SK-N-SH treated with all-trans-retinoic acid at 6 μM for 48 hours (cell line): ENCODE measurements around the gene TOMM34.

ENCODE experiments used
- ATAC-seq: fragments of 200-7000 bp; cut with Tn5 transposase; 3 replicates; pipeline ENCODE4 v1.9.1; 2020; ENCODE audit warnings: mild to moderate bottlenecking, moderate library complexity
- ARNTL ChIP-seq: fragments of 450-650 bp; formaldehyde crosslinking; IDR thresholded peaks from 2 replicates; pipeline ENCODE4 v1.5.0; 2020; ENCODE audit warnings: low read depth, mild to moderate bottlenecking, moderate library complexity, borderline replicate concordance
- BACH2 ChIP-seq: fragments of 250-450 bp; sonication (Bioruptor Pico); IDR thresholded peaks from 2 replicates; pipeline ENCODE4 v1.9.0; 2021; ENCODE audit warnings: mild to moderate bottlenecking, borderline replicate concordance
- ESRRG ChIP-seq: fragments of 250-450 bp; sonication (Bioruptor Pico); IDR thresholded peaks from 2 replicates; pipeline ENCODE4 v1.6.1; 2021; ENCODE audit warnings: mild to moderate bottlenecking
- ISL1 ChIP-seq: fragments of 250-450 bp; sonication (Bioruptor Pico); IDR thresholded peaks from 2 replicates; pipeline ENCODE4 v2.1.2; 2022; ENCODE audit warnings: mild to moderate bottlenecking, moderate library complexity
- OSR1 ChIP-seq: fragments of 250-450 bp; sonication (Bioruptor Pico); IDR thresholded peaks from 2 replicates; pipeline ENCODE4 v1.8.0; 2022; ENCODE audit warnings: moderate library complexity, mild to moderate bottlenecking, inconsistent platforms
- POU6F1 ChIP-seq: fragments of 250-450 bp; sonication (Bioruptor Pico); IDR thresholded peaks from 2 replicates; pipeline ENCODE4 v1.8.0; 2021; ENCODE audit warnings: low read depth, mild to moderate bottlenecking, moderate library complexity, borderline replicate concordance
- PPARA ChIP-seq: fragments of 250-450 bp; sonication (Bioruptor Pico); IDR thresholded peaks from 2 replicates; pipeline ENCODE4 v1.5.0; 2020; ENCODE audit warnings: mild to moderate bottlenecking, borderline replicate concordance
- RARB ChIP-seq: fragments of 250-450 bp; sonication (Bioruptor Pico); IDR thresholded peaks from 2 replicates; pipeline ENCODE4 v1.8.0; 2021; ENCODE audit warnings: mild to moderate bottlenecking, moderate library complexity
- SNAI2 ChIP-seq: fragments of 250-450 bp; sonication (Bioruptor Pico); IDR thresholded peaks from 2 replicates; pipeline ENCODE4 v1.5.0; 2020; ENCODE audit warnings: mild to moderate bottlenecking, moderate library complexity
- TCF4 ChIP-seq: fragments of 250-450 bp; sonication (Bioruptor Pico); IDR thresholded peaks from 2 replicates; pipeline ENCODE4 v1.8.0; 2021; ENCODE audit warnings: mild to moderate bottlenecking, moderate library complexity, borderline replicate concordance
- TOX ChIP-seq: fragments of 250-450 bp; sonication (Bioruptor Pico); IDR thresholded peaks from 2 replicates; pipeline ENCODE4 v1.8.0; 2021; ENCODE audit warnings: mild to moderate bottlenecking, moderate library complexity, borderline replicate concordance
- ZFP30 ChIP-seq: fragments of 450-650 bp; formaldehyde crosslinking; IDR thresholded peaks from 2 replicates; pipeline ENCODE4 v1.5.0; 2022; ENCODE audit warnings: mild to moderate bottlenecking, moderate library complexity
- ZNF565 ChIP-seq: fragments of 450-650 bp; formaldehyde crosslinking; conservative IDR thresholded peaks from 2 replicates; pipeline ENCODE4 v1.5.0; 2020; ENCODE audit warnings: low read depth, mild to moderate bottlenecking, moderate library complexity
- ZNF70 ChIP-seq: fragments of 450-650 bp; formaldehyde crosslinking; IDR thresholded peaks from 2 replicates; pipeline ENCODE4 v1.5.0; 2020; ENCODE audit warnings: mild to moderate bottlenecking, moderate library complexity
- ZNF8 ChIP-seq: fragments of 450-650 bp; formaldehyde crosslinking; IDR thresholded peaks from 2 replicates; pipeline ENCODE4 v1.5.0; 2020; ENCODE audit warnings: mild to moderate bottlenecking, moderate library complexity
- TF ChIP-seq, protein P1 (sequence below): fragments of 250-450 bp; sonication (Bioruptor Pico); IDR thresholded peaks from 2 replicates; pipeline ENCODE4 v1.5.1; 2021; ENCODE audit warnings: mild to moderate bottlenecking, moderate library complexity
- TF ChIP-seq, protein P2 (sequence below): fragments of 250-450 bp; sonication (Bioruptor Pico); IDR thresholded peaks from 2 replicates; pipeline ENCODE4 v1.8.0; 2020; ENCODE audit warnings: mild to moderate bottlenecking, moderate library complexity, borderline replicate concordance

Gene TOMM34

DNA sequence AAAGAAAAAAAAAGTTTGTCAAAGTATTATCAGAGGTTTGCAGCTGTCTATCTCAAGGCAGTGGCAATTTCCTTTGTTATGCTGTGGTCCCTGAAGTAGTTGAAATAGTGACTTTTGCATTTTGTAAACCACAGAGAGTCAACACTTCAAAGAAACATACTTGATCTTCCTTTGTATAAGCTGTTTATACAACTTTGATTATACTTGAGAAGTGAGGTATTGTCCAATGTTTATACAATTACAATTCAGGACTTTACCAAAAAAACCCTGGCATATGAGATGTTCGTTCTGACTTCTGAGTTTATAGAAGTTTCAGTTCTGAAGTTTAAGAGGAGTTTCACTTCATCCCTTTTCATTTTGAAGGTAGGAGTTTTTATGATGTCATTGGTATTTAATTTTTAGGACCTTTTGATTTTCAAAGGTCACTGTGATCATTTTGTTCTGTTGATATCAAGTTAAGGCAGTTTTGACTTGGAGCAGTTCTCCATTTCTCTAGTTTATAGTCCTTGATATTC, 10.1 kb upstream of the TOMM34 start:
- no peak for ATAC-seq
- no peak for TF ChIP-seq ARNTL (CRISPR knock-in tag)
- TF ChIP-seq RARB (CRISPR knock-in tag) = no peak
- no peak for TF ChIP-seq POU6F1 (CRISPR knock-in tag)
- TF ChIP-seq OSR1 (CRISPR knock-in tag) = no peak

DNA sequence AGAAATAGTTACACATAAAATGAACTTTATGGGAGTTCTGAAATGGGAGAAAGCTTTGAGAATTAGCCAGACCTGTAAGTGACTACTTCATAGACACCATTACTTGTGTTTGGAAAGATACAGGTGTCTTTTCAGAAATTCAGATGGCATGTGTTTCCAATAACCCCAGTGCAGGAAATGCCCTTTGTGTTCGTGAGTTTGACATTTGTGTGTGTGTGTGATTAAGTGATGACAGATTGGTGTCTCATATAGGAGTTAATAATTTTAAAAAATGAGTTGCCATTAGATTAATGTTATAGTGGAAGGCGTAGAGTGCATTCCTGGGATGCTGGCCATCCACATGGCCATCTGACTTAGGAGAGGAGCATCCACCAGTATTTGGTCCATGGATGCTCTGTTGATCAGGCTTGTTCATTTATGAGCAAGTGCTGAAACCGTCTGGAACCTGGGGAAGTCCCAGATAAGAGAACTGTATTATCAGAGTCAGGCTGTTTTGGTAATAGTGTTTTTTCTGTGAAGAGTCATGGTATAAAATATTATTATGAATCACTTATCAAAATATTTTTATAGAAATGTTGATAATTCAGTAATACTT, 9.2 kb upstream of the TOMM34 start:
- ATAC-seq = no peak
- no peak for TF ChIP-seq ZNF70 (CRISPR knock-in tag)
- TF ChIP-seq, protein P1, sequence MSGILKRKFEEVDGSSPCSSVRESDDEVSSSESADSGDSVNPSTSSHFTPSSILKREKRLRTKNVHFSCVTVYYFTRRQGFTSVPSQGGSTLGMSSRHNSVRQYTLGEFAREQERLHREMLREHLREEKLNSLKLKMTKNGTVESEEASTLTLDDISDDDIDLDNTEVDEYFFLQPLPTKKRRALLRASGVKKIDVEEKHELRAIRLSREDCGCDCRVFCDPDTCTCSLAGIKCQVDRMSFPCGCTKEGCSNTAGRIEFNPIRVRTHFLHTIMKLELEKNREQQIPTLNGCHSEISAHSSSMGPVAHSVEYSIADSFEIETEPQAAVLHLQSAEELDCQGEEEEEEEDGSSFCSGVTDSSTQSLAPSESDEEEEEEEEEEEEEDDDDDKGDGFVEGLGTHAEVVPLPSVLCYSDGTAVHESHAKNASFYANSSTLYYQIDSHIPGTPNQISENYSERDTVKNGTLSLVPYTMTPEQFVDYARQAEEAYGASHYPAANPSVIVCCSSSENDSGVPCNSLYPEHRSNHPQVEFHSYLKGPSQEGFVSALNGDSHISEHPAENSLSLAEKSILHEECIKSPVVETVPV (CRISPR knock-in tag) = no peak
- no peak for TF ChIP-seq ZFP30
- TF ChIP-seq ISL1 (CRISPR knock-in tag) = peak; percentile 59

DNA sequence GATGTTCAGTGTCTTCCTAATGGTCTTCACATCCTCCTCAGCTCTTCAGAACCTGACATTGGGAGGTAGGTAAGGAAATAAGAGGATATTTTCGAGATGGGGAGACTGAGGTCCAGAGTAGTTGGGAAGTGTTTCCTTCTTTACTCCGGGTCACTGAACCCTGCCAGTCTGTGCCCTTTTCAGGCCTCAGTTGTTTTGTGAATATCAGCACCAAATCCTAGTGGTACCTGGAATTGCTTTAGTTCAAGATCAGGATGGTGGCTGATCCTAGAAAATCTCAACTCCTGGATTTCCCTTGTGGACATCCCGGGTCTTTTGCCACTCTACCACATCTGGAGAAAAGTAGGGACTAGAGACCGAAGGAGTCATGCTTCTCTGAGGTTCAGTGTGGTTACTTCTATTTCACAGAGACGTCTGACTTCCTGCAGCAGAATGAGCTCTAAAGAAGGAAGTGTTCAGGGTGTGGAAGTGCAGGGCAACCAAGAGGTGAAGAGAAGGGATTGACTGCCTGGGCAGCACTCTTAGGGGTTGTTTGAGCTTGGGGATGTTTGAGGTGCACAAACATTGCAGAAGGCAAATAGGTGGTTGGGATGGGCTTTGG, 7.1 kb upstream of the TOMM34 start:
- ATAC-seq = peak; percentile 34; the same call in 2 of the 3 replicates
- TF ChIP-seq ZNF8 (CRISPR knock-in tag) (no peak), ARNTL (CRISPR knock-in tag) (no peak), OSR1 (CRISPR knock-in tag) (no peak), TOX (CRISPR knock-in tag) (no peak), ZNF70 (CRISPR knock-in tag) (no peak), ISL1 (CRISPR knock-in tag) (no peak), POU6F1 (CRISPR knock-in tag) (no peak), ESRRG (CRISPR knock-in tag) (no peak), PPARA (CRISPR knock-in tag) (no peak), SNAI2 (CRISPR knock-in tag) (no peak), ZNF565 (CRISPR knock-in tag) (no peak), TCF4 (CRISPR knock-in tag) (no peak), BACH2 (CRISPR knock-in tag) (no peak), ZFP30 (no peak)
- TF ChIP-seq, protein P2, sequence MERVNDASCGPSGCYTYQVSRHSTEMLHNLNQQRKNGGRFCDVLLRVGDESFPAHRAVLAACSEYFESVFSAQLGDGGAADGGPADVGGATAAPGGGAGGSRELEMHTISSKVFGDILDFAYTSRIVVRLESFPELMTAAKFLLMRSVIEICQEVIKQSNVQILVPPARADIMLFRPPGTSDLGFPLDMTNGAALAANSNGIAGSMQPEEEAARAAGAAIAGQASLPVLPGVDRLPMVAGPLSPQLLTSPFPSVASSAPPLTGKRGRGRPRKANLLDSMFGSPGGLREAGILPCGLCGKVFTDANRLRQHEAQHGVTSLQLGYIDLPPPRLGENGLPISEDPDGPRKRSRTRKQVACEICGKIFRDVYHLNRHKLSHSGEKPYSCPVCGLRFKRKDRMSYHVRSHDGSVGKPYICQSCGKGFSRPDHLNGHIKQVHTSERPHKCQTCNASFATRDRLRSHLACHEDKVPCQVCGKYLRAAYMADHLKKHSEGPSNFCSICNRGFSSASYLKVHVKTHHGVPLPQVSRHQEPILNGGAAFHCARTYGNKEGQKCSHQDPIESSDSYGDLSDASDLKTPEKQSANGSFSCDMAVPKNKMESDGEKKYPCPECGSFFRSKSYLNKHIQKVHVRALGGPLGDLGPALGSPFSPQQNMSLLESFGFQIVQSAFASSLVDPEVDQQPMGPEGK (CRISPR knock-in tag) = no peak
- TF ChIP-seq, protein P1 (CRISPR knock-in tag) = no peak
